ENCODE measurements around the gene LRP8. TPM values are rescaled to one million over a fixed set of nuclear protein-coding genes. Genes with fewer than 3 reads are reported as not detected.
A peak's percentile ranks its signal among the peaks of the same experiment; 100 is the strongest.

Gene LRP8
- total and polyA plus RNA-seq, 2 donors from 2014 or later: 1.4 to 6.9 TPM

- no peak for FAIRE-seq
These were observed 24.6 kb downstream of the LRP8 start for GRCh38 chr1:53303243-53303642.

DNA sequence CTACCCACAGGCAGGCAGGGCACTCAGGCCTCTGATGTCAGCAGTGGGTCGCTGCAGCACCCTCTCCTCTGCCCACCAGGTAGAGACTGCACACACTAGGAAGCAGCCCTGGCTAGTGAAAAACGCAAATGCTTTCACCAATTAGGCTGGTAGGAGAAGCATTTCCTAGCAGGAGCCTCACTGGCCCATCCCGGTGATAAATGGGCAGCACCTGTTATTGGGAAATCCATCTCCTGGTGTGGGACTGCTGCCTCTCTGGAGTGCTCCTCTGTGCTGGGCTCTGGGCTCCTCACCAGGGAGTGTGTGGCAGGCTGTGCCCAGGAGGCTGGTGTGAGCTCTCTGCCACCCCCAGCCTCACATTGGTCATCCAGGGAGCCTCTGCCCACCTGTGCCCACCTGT, 28.6 kb downstream of the LRP8 start:
- no peaks in the 10 kb centered on the region for H3K27me3 ChIP-seq (ENCODE audit: control insufficient read depth, insufficient read depth, low read length)
- FAIRE-seq: no peak
- no peak overlapping the region for H3K27ac ChIP-seq (ENCODE audit: low read depth in 2 of 2, low read length in 2 of 2)
- H3K4me1 ChIP-seq (ENCODE audit: control insufficient read depth in 2 of 3, insufficient read depth in 2 of 3, low read depth in 1 of 3, low read length in 3 of 3): peaks cover 0 to 2% (median 0%) of the 10 kb centered on the region in 3 donors
- H3K4me3 ChIP-seq (ENCODE audit: low read length in 3 of 3): no peak overlapping the region
- H3K36me3 ChIP-seq (ENCODE audit: control insufficient read depth in 2 of 3, insufficient read depth in 3 of 3, low read length in 3 of 3): no peaks in the 10 kb centered on the region
- intact Hi-C loops (cut with DNase I): no loop called here
- no peak overlapping the region for H3K9ac ChIP-seq (ENCODE audit: low read length in 3 of 3)
- no peaks in the 10 kb centered on the region for H3K9me3 ChIP-seq (ENCODE audit: control insufficient read depth in 2 of 3, insufficient read depth in 1 of 3, low read length in 3 of 3)
- no peak for TF ChIP-seq CTCF (IDR thresholded peaks at IDR 0.05; ENCODE audit: borderline replicate concordance, extremely low read depth, insufficient read depth)
- DNase-seq: no peak

More at GRCh38 chr1:53303243-53303642, 24.6 kb downstream of the LRP8 start:
- H3K9me3 ChIP-seq (ENCODE audit: control insufficient read depth in 2 of 3, insufficient read depth in 1 of 3, low read length in 3 of 3): no peaks in the 10 kb centered on the region
- peak in 1 of 5 donors; percentile 26 for DNase-seq
- no peaks in the 10 kb centered on the region for H3K36me3 ChIP-seq (ENCODE audit: control insufficient read depth in 2 of 3, insufficient read depth in 3 of 3, low read length in 3 of 3)
- TF ChIP-seq CTCF (IDR thresholded peaks at IDR 0.05; ENCODE audit: borderline replicate concordance, extremely low read depth, insufficient read depth): no peak
- H3K27ac ChIP-seq (ENCODE audit: low read depth in 2 of 2, low read length in 2 of 2): peak overlapping the region in 1 of 2 donors; percentile 29
- peaks cover 0 to 5% (median 2%) of the 10 kb centered on the region in 3 donors for H3K4me1 ChIP-seq (ENCODE audit: control insufficient read depth in 2 of 3, insufficient read depth in 2 of 3, low read depth in 1 of 3, low read length in 3 of 3)
- no peak overlapping the region for H3K9ac ChIP-seq (ENCODE audit: low read length in 3 of 3)
- H3K4me3 ChIP-seq (ENCODE audit: low read length in 3 of 3): no peak overlapping the region
- intact Hi-C loops (cut with DNase I): no loop called here
- no peaks in the 10 kb centered on the region for H3K27me3 ChIP-seq (ENCODE audit: control insufficient read depth, insufficient read depth, low read length)

DNA sequence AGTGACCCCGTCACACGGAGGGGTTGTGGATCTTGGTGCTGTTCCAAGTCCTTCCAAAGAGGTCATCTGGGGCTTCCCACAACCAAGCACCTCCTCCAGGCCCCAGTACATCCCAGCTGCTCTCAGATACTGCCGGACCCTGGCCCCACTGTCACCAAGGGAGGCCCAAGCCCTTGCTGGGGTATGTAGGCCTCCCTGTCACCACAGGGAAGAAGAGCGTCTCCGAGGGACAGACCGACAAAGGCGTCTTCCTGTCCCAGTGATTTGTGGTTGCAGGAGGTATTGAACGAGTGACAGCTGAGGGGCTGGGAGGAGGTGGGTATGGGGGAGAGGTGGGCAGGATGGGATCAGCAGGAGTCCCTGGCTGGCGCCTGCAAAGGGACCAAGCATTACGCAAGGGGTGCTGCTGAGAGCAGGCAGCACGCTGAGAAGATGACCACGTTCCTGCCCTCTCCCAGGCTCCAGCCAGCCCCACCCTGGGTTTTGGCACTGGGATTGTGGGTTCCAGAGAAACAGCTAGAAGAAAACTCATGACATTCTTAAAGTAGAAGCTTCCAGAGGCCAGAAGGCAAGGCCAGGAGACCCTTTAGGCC, 29.7 kb downstream of the LRP8 start:
- intact Hi-C loops (cut with DNase I): no loop called here
- no peak for TF ChIP-seq CTCF (IDR thresholded peaks at IDR 0.05; ENCODE audit: borderline replicate concordance, extremely low read depth, insufficient read depth)
- Histone ChIP-seq H3K4me1 (ENCODE audit: control insufficient read depth in 2 of 3, insufficient read depth in 2 of 3, low read depth in 1 of 3, low read length in 3 of 3) (no peaks in the 10 kb centered on the region), H3K36me3 (ENCODE audit: control insufficient read depth in 2 of 3, insufficient read depth in 3 of 3, low read length in 3 of 3) (no peaks in the 10 kb centered on the region), H3K27ac (ENCODE audit: low read depth in 2 of 2, low read length in 2 of 2) (no peak overlapping the region), H3K27me3 (ENCODE audit: control insufficient read depth, insufficient read depth, low read length) (no peaks in the 10 kb centered on the region), H3K4me3 (ENCODE audit: low read length in 3 of 3) (no peak overlapping the region), H3K9ac (ENCODE audit: low read length in 3 of 3) (no peak overlapping the region), H3K9me3 (ENCODE audit: control insufficient read depth in 2 of 3, insufficient read depth in 1 of 3, low read length in 3 of 3) (no peaks in the 10 kb centered on the region)
- no peak for DNase-seq
- no peak for FAIRE-seq

DNA sequence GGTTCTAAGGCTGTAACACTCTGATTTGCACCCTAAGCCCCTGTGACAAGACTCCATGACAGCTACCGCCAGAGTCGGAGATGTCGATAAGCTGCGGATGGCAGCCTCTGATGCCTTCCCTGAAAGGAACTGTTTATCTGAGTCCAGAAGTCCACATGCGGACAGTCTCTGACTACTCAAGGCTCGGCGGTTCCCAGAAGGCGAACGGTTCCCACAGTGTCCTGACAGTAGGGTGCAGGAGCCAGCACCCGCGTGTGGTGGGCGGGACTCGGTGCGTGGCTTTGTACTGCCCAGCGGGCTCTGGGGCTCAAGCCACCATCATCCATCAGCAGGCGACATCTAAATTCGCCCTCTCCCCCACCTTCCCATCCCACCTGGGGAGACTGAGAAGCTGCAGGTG, 30.7 kb downstream of the LRP8 start:
- no peak for TF ChIP-seq CTCF (IDR thresholded peaks at IDR 0.05; ENCODE audit: borderline replicate concordance, extremely low read depth, insufficient read depth)
- no peaks in the 10 kb centered on the region for H3K9me3 ChIP-seq (ENCODE audit: control insufficient read depth in 2 of 3, insufficient read depth in 1 of 3, low read length in 3 of 3)
- H3K4me1 ChIP-seq (ENCODE audit: control insufficient read depth in 2 of 3, insufficient read depth in 2 of 3, low read depth in 1 of 3, low read length in 3 of 3): no peaks in the 10 kb centered on the region
- no peaks in the 10 kb centered on the region for H3K36me3 ChIP-seq (ENCODE audit: control insufficient read depth in 2 of 3, insufficient read depth in 3 of 3, low read length in 3 of 3)
- H3K4me3 ChIP-seq (ENCODE audit: low read length in 3 of 3): no peak overlapping the region
- H3K27ac ChIP-seq (ENCODE audit: low read depth in 2 of 2, low read length in 2 of 2): no peak overlapping the region
- H3K27me3 ChIP-seq (ENCODE audit: control insufficient read depth, insufficient read depth, low read length): no peaks in the 10 kb centered on the region
- H3K9ac ChIP-seq (ENCODE audit: low read length in 3 of 3): no peak overlapping the region
- intact Hi-C loops (cut with DNase I): no loop called here
- FAIRE-seq: no peak
- no peak for DNase-seq

Measured in kidney (tissue), 14 donors.